NCI-H446 (cell line): Measurements from ENCODE around the gene ZSWIM3.
"Not testable (repeated sequence)": the region's sequence is repeated elsewhere in the genome, so short reads cannot be mapped to it uniquely, and the experiment has no call there.

Source experiments
- DNase-seq, 2 experiments: peaks; one replicate each; lab custom pipeline; 2025; lab: John Stamatoyannopoulos, UW

The ZSWIM3 gene

DNA sequence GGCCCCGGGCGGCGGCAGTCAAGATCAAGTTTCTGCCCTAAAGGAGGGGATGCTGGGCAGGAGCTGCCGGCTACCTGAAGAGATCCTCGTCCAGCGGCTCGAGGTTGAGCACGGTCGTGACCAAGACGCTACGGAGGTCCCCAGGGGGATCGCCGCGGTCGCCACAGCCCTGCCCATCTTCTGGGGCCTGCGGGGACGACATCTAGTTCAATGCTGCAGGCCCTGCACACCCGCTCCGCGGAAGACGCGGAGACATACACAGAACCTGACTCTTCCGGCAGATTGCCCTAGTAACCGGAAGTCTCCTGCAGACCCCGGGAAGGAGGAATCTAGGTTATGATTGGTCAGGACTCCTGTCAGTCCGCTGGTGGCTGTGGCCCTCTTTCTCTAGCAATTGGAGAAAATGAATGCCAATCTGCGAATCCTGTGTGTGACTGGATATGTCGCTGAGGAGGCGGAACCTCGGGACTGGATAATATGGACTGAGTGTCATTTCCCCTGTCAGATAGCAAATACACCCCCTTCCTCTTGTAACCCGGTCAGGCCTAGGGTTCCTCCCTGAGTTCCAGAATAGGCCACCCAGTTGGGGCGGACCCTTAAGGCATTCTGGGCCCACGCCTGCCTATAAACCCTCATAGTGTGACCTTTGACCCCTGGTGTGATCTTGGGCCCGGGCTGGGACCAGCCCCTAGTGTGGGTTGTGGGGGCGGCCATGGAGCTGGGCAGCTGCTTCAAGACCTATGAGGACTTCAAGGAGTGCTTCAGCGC lies at the start of gene ZSWIM3, which contains the start of gene ACOT8:
ZSWIM3 (plus strand) TSS at position 501 of the 768 bp plus-strand sequence; CDS start at position 713, 212 bp downstream.
ACOT8 (minus strand) TSS at position 279 of the 768 bp plus-strand sequence; CDS start at position 202, 77 bp downstream.
- DNase-seq, result peak; percentile 100

DNA sequence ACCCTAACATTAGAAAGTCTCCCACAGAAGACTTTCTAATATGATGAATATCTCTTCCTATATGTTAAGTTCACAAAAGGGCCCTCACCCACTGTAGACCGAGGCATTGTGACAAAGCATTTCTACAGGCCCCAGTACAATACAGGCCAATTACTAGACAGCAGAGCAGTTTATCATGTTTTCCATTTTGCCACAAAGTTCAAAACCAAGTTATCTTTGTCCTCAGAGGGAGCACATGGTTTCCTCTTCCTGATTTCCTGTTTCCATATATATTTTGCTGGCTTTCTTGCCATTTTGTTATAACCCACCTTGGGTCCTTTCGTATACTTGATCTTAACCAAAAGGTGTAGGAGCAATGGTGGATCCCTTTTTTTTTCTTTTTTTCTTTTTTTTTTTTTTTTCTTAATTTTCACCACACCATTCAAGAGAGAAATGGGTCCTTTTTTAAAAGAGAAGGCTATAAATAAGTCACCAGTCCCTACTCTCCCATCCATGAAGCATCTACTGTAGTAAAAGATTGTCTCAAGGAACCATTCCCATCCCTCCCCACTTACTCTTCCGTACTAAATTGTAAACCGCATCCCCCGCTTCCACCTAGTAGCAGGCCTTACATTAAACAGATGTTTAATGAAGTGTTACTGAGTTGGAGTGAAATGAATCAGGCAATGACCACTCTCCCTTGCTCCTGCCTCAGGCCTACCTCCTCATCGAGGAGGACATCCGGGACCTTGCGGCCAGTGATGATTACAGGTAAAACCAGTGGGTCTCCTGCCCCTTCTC lies 47.0 kb upstream of the ZSWIM3 start:
- no peak for DNase-seq

DNA sequence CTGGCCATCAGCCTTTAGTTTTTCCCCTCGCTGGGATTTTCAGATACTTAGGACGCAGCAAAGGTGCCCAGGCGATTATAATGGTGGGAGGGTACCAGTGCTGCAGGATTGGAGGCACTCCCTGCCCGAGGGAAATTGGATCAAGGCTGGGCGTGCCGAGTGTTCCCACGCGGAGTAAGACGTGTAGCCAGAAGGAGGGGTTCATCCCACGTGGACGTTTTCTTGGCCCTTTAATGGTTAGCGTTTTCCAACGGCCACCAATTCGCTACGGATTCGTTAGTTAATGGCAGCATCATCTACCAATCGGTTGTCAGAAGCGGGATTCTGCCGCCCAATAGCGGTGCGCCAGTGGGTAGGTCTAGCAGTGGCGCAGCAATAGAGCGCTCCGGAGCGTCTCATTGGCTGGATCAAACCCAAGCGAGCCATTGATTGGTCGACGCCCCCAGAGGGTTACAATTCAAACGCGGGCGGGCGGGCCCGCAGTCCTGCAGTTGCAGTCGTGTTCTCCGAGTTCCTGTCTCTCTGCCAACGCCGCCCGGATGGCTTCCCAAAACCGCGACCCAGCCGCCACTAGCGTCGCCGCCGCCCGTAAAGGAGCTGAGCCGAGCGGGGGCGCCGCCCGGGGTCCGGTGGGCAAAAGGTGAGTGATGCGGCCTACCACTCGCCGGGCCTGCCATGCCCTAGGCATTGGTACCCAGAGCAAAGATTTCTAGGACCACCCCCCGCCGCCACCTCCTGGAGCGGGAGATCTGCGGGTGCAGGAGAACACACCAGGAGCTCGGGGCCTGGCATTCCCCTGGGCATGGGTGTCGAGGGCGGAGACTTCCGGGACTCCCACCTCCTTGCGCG lies 45.0 kb upstream of the ZSWIM3 start, which contains the start of gene UBE2C:
UBE2C (plus strand) TSS at position 488 of the 849 bp plus-strand sequence; CDS start at position 540, 52 bp downstream.
- DNase-seq, result peak; percentile 98 to 100

DNA sequence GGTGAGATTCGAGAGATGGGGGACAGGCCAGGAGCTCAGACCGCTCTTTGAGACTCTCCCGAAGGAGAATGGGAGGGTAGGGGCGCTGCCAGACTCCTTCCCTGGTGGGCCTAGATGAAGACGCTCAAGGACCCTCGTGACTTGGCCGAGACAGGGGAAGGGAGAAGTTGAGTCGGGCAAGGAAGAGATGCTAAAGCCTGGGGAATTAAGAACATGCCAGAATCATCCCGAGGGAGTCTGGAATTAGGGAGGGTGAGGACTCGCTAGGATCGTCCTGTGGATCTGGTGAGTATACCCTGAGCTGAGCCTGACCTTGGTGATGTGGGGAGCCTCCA lies 44.4 kb upstream of the ZSWIM3 start:
- no peak for DNase-seq

DNA sequence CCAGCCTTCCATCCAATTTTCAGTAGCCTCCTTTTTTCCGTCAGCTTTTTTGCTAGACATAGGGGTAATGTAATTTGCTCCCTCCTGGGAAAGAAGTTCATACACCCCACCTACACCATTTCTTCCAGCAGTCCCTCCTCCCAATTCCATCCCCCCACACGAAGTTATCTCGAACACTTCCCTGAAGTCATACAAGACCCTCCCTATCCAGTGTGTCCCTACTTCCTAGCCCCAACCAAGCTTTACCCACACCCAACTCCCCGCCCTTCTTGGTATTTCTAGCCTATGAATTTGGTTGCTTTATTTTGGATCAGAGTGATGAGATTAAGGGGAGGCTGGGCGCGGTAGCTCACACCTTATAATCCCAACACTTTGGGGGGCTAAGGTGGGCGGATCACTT lies 43.9 kb upstream of the ZSWIM3 start:
- DNase-seq, result no peak

DNA sequence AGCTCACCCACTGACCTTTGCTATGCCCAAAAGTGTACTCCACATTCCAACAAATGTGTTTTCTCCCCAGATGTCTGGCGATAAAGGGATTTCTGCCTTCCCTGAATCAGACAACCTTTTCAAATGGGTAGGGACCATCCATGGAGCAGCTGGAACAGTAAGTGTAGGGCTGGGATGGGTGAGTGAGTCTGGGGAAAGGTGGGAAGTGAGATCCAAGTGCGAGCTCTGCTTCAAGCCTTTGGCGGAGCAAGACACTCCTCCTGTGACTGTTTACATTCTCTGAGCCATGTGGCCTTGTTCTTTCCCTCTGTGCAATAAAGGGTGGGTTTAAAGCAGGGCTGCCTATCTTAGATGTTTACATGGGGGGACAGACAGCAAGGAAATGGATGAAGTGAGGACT lies 43.1 kb upstream of the ZSWIM3 start:
- no peak for DNase-seq

DNA sequence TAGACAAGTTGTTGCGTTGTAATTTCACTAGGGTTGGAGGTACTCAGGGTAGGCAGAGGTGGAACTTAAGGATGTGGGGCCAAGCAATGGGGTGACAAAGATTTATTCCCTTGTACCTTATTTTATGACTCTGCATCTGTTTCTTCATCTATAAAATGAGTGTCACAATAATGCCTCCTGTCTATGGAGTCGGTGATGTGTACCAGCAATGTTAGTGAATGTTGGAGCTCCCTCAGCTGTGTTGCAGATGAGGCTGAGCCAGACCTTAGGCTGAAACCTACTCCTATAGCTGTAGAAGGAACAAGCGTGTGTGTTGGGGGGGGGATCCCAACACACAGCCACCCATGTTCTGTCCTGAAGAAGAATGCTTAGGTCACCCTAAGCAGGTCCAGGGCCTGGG lies 40.5 kb upstream of the ZSWIM3 start:
- DNase-seq, result no peak

DNA sequence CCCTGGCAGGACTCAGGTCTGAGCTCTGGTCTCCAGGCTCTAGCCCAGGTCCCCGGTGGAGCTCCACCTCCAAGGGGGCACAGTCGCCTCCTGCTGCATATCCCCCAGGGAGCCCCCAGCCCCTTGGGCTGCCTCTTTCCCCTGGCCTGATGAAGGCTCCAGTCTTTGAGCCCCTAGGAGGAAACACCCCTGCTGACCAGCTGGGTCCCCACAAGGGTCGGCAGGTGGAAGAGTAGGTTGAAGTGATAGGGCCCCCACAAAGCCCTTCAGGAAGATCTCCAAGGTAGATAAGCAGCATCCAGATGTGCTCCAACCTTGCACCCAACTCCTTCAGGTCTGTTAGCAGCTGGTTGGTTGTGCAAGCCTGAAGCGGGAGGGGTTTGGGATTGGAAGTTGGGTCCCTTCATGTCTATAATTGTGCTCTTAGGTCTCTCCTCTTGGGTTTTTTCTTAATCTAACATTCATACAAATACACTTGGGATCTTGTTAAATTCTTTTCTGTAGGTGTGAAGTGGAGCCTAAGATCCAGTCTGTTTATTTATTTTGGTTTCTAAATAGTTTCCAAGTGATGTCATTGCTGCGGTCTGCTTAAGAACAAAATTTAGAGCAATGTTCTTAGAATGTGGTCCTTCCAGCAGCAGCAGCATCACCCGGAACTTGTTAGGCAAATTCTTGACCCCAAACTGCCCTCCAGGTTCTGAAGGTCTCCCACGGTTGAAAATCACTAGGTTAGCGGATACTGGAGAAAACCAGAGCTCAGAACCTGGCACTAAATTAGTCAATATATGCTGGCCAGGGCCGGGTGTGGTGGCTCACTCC lies 39.8 kb upstream of the ZSWIM3 start:
- DNase-seq, result no peak

DNA sequence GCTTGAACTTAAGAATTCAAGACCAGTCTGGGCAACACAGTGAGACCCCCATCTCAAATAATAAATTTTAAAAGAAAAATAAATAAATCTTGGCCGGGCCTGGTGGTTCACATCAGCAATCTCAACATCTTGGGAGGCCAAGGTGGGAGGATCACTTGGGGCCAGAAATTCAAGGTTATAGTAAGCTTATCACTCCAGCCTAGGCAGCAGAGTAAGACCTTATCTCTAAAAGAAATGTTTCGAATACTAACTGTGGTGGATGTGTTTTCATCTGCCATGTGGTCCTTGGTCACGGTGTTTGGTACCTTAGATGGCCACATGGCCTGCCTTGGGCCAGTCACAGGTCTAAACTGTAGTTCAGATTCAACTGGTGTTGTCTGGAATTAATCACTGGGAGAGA lies 39.2 kb upstream of the ZSWIM3 start:
- DNase-seq, result no peak

DNA sequence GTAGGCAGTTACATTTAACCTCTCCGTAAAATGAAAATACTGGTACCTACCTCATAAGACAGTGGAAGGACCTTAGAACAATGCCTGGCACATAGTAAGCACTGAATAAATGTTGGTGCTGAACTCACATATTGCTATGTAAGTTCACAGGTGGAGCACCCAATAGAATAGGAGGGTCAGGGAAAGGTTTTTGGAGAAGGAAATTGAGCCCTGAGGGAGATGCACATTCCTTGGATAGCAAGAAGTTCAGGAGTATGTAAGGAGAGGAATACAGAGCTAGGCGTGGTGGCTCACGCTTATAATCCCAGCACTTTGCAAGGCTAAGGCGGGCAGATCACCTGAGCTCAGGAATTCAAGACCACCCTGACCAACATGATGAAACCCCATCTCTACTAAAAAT lies 37.9 kb upstream of the ZSWIM3 start:
- DNase-seq, result no peak

DNA sequence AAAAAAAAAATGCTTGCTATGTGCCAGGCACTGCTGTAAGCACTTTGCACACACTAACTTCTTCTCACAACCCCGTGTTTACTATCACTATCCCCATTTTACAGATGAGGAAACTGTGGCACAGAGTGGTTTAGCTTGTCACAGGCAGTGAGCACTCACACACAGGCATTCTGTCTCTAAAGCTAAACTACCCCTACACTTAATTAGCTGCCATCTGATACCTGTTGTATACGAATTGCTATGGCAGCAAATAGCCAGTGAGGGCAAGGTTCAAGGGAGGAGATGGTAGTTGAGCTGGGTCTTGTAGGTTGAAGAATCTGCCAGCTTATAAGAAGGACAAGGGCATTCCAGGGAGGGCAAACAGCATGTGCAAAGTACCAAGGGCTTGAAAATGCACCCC lies 35.5 kb upstream of the ZSWIM3 start:
- DNase-seq, result no peak

DNA sequence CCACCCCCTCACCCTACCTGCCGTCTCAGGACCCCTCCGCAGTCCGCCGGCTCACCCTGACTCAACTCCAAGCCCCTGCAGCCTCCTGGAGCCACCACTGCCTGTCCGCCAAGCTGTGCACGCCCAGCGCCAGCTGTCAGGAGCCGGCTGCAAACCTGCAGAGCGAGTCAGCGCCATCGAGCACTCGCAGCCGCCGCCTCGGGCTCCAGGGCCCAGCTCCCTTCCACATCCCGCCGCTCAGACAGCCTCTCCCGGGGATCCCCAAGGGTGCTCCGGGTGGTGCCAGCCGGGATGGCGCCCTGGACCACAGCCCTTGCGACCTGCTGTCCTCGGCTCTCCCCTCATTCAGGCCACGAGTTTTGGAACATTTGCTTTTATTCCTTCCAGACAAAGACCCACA lies 34.6 kb upstream of the ZSWIM3 start:
- peak in 1 of 2 experiments; percentile 57 for DNase-seq

DNA sequence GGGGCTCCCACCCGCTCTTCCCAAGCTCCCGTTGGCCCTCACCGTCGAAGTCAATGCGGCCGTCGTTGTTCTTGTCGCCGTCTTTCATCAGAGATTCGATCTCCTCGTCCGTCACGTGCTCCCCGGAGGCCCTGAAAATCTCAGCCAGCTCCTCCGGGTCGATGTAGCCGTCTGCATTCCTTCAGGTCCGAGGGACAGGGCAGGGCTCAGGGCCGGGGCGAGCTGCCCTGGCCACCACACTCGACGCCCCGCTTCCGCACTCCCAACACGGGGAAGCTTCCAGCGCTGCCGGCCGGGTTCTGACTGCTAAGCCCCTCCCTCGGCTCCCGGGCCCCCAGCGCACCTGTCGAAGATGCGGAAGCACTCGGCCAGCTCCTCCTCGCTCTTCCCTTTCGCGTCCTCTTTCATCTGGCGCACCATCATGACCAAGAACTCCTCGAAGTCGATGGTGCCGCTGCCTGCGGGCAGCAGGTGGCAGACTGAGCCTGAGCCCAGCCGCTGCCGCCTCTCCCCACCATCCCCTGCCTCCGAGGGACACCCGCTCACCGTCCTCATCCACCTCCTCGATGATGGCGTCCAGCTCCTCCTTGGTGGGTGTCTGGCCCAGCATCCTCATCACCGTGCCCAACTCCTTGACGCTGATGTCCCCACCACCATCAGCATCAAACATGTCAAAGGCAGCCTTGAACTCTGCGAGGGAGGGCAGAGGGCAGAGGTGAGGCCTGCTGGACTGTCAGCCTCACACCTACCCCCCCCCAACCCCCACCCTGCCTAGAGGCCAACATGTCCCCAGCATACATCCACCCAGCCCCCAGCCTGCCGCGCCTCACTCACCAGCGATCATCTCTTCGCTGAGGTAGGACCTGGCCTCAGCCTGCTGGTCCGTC lies 33.2 kb upstream of the ZSWIM3 start:
- peak in 1 of 2 experiments; percentile 28 for DNase-seq

DNA sequence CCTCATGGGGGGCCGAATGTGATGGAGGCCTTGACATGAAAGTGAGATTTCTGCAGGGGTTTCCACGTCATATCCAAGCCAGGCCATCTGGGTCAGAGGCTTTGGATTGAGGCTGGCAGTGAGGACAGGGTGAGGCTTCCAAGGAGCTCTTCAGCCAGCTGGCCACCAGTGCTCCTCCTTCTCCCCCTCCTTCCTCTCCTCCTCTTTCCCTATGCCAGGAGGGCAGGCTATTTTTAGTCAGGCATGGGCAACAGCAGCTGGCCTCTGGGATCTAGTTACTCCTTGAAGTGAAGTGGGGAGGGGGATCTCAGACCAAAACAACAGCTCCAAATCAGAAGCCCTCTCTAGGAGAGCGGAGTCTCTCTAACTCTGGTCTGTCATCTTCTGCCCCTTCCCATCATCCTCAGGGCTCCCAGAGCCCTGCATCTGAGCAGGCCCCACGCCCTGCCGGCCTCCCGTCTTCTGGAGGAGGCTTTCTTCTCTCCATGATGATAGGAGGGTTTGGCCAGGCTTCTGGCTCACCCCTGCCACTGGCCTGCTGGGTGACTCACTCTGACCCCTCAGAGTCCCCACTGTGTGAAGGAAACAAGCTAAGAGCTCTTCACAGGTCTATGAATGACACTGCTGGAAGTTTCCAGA lies 30.9 kb upstream of the ZSWIM3 start:
- DNase-seq, result peak in 1 of 2 experiments; percentile 43

DNA sequence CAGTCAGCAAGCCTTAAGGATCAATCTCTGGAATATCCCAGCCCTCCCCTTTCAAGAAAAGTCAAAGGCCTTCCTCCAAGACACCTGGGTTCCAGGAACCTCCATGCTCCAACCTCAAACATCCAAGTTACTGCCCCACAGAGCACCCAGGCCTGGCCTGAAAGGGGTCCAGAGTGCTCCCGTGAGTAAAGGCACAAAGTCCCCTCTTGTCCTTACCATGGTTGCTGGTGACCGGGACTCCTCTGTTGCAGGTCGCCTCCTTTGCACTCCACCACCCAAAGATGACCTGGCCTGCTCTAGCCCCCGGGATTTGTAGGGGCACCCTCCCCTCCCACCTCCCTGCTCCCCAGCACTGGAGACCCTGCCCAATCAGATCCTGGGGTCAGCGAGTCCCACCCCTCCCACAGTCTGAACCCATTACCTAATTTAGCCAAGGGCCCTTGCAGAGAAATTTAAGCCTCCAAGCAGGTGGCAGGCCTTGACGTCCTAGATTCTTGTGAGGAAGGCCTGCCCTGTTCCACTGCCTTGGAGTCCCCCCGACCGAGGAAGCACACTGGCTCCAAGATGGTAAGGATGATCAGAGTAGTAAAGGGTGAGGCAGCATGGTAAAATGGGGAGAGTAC lies 30.3 kb upstream of the ZSWIM3 start, which contains the start of gene TNNC2:
TNNC2 (minus strand) TSS at position 283 of the 623 bp plus-strand sequence; CDS start at position 219, 64 bp downstream.
- no peak for DNase-seq

DNA sequence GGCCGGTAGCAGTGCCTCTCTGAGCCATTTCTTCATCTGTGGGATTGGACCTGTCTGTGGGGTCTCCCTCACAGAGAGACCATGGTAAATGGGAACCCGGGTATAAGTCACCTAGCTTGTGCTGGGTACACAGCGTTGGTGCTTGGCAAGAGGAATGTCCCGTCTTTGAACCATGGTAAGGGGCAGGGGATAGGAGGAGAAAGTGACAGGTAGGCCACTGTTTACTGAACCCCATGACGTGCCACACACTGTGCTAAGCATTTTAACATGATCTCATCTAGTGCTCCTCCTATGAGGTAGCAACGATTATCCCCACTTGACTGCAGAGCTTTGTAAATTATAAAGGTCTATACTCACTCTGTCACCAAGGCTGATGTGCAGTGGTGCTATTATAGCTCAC lies 29.7 kb upstream of the ZSWIM3 start:
- no peak for DNase-seq

DNA sequence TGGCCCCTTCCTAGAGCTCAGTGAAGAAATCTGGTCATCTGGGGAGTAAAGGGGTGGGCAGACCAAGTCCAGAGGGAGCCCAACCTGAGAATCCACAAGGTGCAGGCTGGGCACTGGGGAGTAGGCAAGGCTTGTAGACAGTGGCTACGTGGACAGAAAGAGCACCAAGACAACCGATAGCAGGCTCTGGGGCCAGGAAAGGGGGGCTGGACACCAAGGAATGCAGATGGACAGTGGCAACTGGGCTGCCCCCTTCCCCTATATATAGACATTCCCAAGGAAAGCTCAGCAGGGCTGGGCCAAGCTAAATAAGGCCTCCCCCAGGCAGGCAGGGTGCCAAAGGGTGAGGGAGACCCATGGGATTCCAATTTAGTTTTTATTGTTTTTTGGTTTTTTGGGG lies 28.8 kb upstream of the ZSWIM3 start:
- no peak for DNase-seq

DNA sequence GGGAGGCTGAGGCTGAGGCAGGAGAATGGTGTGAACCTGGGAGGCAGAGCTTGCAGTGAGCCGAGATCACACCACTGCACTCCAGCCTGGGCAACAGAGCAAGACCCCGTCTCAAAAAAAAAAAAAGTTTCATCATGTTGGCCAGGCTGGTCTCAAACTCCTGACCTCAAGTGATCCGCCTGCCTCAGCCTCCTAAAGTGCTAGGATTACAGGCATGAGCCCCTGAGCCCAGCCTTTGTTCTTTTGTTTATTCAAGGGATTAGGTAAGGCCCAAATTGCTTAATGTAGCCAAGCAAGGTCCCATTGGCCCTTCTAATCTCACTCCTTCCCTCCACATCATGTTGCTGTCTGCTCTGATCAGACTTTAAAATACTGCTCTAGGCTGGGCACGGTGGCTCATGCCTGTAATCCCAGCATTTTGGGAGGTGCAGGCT lies 27.7 kb upstream of the ZSWIM3 start:
- DNase-seq, result not testable (repeated sequence)

DNA sequence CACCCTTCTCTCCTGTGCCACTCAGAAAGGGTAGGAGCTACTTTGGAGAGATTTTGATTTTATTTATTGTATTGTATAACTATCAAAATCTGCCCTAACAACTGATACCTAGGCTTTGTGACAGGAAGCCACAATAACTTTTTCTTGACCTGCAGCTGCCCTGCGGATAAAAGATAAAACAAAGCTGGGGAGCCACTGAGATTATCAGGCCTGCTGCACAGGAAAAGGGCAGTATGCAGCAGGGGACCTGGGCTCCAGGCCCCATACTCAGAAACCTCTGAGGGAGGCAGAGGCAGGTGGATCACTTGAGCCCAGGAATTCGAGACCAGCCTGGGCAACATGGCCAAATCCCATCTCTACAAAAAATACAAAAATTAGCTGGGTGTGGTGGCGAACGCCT lies 24.8 kb upstream of the ZSWIM3 start:
- DNase-seq, result no peak
